Measurements from ENCODE around the gene NLRP10.

The NLRP10 gene

DNA sequence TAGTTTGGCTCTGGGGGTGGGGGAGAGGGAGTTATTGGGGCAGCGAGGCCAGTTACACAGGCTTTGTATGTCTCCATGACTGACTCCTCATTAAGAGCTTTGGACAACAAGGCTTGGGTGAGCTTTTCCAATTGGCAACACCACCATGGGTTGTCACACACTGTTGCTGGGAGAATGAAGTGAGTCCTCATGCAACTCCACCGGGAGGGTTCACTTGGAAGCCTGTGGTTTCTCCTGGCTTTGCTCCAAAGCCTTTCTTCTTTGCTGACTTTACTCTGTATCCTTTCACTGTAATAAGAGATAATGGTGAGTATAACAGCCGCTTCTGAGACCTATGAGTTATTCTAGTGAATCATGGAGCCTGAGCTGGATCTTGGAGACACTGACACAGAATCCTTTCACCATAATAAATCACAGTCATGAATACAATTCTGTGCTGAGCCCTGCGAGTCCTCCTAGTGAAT lies 46.8 kb upstream of the NLRP10 start:
- POLR2A ChIA-PET = interaction anchor here (0.6 kb wide), 1 partner anchor 71 kb away, joined by 3 read pairs; no protein-coding TSS in a partner anchor

DNA sequence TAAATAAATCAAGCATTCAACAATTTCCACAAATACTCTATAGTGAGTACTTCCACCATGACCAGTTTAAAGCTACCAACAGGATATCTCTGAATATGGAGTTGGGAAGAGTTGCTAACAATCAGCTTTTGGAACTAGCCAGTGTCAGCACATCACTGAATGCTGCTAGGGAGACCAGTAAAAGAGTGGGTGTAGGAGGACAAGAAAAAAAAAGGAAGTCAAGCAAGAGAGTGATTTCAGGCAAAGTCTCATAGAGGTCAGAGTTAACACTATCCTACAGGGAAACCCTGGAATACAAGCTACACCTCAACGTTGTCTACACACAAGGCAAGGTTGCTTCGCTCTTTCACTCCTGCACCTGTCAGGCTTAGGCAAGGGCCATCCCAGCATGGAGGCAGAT lies 46.1 kb upstream of the NLRP10 start:
- H3K27ac ChIP-seq (ENCODE audit: extremely low read depth, low read depth, low read length) = no peak overlapping the region
- TF ChIP-seq, protein P1, sequence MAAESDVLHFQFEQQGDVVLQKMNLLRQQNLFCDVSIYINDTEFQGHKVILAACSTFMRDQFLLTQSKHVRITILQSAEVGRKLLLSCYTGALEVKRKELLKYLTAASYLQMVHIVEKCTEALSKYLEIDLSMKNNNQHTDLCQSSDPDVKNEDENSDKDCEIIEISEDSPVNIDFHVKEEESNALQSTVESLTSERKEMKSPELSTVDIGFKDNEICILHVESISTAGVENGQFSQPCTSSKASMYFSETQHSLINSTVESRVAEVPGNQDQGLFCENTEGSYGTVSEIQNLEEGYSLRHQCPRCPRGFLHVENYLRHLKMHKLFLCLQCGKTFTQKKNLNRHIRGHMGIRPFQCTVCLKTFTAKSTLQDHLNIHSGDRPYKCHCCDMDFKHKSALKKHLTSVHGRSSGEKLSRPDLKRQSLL (tag by site-specific recombination; IDR thresholded peaks at IDR 0.05) = no peak
- no peak for TF ChIP-seq ZNF146 (tag by site-specific recombination; IDR thresholded peaks at IDR 0.05)
- TF ChIP-seq ZNF133 (tag by site-specific recombination; IDR thresholded peaks at IDR 0.05) = no peak
- no peak for TF ChIP-seq ZNF214 (tag by site-specific recombination; IDR thresholded peaks at IDR 0.05; ENCODE audit: borderline replicate concordance)
- no peak for TF ChIP-seq ZBTB7A (tag by site-specific recombination; IDR thresholded peaks at IDR 0.05; ENCODE audit: low read depth)
- no peak for TF ChIP-seq ZNF112 (tag by site-specific recombination; IDR thresholded peaks at IDR 0.05)
- TF ChIP-seq ZNF610 (tag by site-specific recombination; IDR thresholded peaks at IDR 0.05; ENCODE audit: borderline replicate concordance) = no peak
- TF ChIP-seq, protein P2, sequence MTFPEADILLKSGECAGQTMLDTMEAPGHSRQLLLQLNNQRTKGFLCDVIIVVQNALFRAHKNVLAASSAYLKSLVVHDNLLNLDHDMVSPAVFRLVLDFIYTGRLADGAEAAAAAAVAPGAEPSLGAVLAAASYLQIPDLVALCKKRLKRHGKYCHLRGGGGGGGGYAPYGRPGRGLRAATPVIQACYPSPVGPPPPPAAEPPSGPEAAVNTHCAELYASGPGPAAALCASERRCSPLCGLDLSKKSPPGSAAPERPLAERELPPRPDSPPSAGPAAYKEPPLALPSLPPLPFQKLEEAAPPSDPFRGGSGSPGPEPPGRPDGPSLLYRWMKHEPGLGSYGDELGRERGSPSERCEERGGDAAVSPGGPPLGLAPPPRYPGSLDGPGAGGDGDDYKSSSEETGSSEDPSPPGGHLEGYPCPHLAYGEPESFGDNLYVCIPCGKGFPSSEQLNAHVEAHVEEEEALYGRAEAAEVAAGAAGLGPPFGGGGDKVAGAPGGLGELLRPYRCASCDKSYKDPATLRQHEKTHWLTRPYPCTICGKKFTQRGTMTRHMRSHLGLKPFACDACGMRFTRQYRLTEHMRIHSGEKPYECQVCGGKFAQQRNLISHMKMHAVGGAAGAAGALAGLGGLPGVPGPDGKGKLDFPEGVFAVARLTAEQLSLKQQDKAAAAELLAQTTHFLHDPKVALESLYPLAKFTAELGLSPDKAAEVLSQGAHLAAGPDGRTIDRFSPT (tag by site-specific recombination; IDR thresholded peaks at IDR 0.05) = no peak
- no peak for TF ChIP-seq ZNF514 (tag by site-specific recombination; IDR thresholded peaks at IDR 0.05)
- TF ChIP-seq ZNF704 (tag by site-specific recombination; IDR thresholded peaks at IDR 0.05) = no peak
- TF ChIP-seq, protein P3, sequence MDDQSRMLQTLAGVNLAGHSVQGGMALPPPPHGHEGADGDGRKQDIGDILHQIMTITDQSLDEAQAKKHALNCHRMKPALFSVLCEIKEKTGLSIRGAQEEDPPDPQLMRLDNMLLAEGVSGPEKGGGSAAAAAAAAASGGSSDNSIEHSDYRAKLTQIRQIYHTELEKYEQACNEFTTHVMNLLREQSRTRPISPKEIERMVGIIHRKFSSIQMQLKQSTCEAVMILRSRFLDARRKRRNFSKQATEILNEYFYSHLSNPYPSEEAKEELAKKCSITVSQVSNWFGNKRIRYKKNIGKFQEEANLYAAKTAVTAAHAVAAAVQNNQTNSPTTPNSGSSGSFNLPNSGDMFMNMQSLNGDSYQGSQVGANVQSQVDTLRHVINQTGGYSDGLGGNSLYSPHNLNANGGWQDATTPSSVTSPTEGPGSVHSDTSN (CRISPR knock-in tag; IDR thresholded peaks at IDR 0.05) = no peak
- no peak for TF ChIP-seq ZNF366 (tag by site-specific recombination; conservative IDR thresholded peaks at IDR 0.05)
- TF ChIP-seq KLF9 (tag by site-specific recombination; IDR thresholded peaks at IDR 0.05; ENCODE audit: low read depth) = no peak
- TF ChIP-seq ZNF837 (tag by site-specific recombination; IDR thresholded peaks at IDR 0.05) = no peak
- TF ChIP-seq ZNF830 (tag by site-specific recombination; IDR thresholded peaks at IDR 0.05; ENCODE audit: low read depth) = no peak
- no peak for TF ChIP-seq ZNF555 (tag by site-specific recombination; conservative IDR thresholded peaks at IDR 0.05)
- no peak for TF ChIP-seq SCRT1 (tag by site-specific recombination; IDR thresholded peaks at IDR 0.05; ENCODE audit: borderline replicate concordance)
- no peaks in the 10 kb centered on the region for H3K9me3 ChIP-seq (ENCODE audit: control insufficient read depth, insufficient read depth, low read depth, low read length)
- H3K36me3 ChIP-seq (ENCODE audit: control insufficient read depth in 2 of 2, insufficient read depth in 1 of 2, low read length in 2 of 2) = no peaks in the 10 kb centered on the region
- POLR2A ChIA-PET = interaction anchor here (0.6 kb wide), 1 partner anchor 72 kb away, joined by 3 read pairs; no protein-coding TSS in a partner anchor
- no peak overlapping the region for H3K4me3 ChIP-seq (ENCODE audit: low read depth, low read length)
- CTCF ChIA-PET = interaction anchor here (1.2 to 11.0 kb wide), 5 partner anchors 22 to 119 kb away, joined by 3 to 532 read pairs (median 8); partner anchors contain the start of gene EIF3F
- H3K4me1 ChIP-seq (ENCODE audit: control insufficient read depth, insufficient read depth, low read length) = no peaks in the 10 kb centered on the region

More for the DNA sequence above, 46.8 kb upstream of the NLRP10 start:
- Histone ChIP-seq H3K27ac (ENCODE audit: extremely low read depth, low read depth, low read length) (no peak overlapping the region), H3K36me3 (ENCODE audit: control insufficient read depth in 2 of 2, insufficient read depth in 1 of 2, low read length in 2 of 2) (no peaks in the 10 kb centered on the region), H3K9me3 (ENCODE audit: control insufficient read depth, insufficient read depth, low read depth, low read length) (no peaks in the 10 kb centered on the region), H3K4me3 (ENCODE audit: low read depth, low read length) (no peak overlapping the region), H3K4me1 (ENCODE audit: control insufficient read depth, insufficient read depth, low read length) (no peaks in the 10 kb centered on the region)
- no peak for TF ChIP-seq ZNF174 (tag by site-specific recombination; IDR thresholded peaks at IDR 0.05)
- TF ChIP-seq, protein P1 (tag by site-specific recombination; IDR thresholded peaks at IDR 0.05) = no peak
- TF ChIP-seq, protein P4, sequence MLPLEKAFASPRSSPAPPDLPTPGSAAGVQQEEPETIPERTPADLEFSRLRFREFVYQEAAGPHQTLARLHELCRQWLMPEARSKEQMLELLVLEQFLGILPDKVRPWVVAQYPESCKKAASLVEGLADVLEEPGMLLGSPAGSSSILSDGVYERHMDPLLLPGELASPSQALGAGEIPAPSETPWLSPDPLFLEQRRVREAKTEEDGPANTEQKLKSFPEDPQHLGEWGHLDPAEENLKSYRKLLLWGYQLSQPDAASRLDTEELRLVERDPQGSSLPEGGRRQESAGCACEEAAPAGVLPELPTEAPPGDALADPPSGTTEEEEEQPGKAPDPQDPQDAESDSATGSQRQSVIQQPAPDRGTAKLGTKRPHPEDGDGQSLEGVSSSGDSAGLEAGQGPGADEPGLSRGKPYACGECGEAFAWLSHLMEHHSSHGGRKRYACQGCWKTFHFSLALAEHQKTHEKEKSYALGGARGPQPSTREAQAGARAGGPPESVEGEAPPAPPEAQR (tag by site-specific recombination; IDR thresholded peaks at IDR 0.05) = no peak
- TF ChIP-seq ZNF121 (tag by site-specific recombination; IDR thresholded peaks at IDR 0.05) = no peak
- CTCF ChIA-PET = interaction anchor here (1.0 to 11.0 kb wide), 5 partner anchors 21 to 82 kb away, joined by 3 to 532 read pairs (median 8); partner anchors contain the start of gene EIF3F

Measured in HEK293 (cell line).